ENCODE measurements around the gene KYAT1.

DNA sequence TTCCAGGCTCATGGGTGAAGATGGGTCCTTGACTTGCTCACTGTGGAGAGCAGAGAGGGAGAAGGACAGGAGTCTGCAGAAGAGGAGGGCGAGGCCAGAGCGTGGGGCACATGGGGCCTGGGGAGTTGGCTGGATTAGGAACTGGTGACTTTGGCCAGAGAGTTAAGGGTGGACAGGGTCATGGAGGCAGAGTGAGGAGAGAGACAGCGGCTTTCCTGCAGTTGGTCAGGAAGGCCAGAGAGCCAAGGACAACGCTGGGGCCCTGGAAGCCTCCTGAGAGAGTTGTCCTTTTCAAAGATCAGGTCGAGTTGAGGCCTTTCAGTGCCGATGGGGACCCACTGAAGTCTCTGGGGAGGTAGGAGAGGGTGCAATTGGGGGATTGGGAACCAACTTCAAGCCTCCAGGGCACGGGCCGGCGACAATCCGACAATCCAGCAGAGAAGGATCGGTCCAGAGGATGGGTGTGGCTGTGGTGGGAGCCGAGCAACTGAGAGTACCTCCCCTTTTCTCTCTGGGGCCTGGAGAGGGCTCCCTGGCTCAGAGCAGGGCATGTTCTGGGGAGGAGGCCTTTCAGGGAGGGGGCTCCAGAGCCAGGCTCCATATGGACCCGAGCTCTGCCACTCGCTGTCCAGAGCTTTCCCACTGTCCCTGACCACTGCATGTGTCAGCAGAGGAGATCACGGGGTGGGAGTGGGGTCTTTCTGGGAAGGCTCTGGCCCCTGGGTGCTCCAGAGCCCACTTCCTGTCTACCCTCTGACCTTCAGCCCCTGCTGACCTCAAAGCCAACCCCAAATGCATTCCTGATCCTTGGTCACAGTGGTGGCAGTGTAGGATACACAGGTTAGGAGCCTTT lies 31.5 kb upstream of the KYAT1 start:
- TF ChIP-seq, protein P1, sequence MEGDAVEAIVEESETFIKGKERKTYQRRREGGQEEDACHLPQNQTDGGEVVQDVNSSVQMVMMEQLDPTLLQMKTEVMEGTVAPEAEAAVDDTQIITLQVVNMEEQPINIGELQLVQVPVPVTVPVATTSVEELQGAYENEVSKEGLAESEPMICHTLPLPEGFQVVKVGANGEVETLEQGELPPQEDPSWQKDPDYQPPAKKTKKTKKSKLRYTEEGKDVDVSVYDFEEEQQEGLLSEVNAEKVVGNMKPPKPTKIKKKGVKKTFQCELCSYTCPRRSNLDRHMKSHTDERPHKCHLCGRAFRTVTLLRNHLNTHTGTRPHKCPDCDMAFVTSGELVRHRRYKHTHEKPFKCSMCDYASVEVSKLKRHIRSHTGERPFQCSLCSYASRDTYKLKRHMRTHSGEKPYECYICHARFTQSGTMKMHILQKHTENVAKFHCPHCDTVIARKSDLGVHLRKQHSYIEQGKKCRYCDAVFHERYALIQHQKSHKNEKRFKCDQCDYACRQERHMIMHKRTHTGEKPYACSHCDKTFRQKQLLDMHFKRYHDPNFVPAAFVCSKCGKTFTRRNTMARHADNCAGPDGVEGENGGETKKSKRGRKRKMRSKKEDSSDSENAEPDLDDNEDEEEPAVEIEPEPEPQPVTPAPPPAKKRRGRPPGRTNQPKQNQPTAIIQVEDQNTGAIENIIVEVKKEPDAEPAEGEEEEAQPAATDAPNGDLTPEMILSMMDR (IDR thresholded peaks at IDR 0.05 in 8 of 11, conservative IDR thresholded peaks at IDR 0.05 in 3 of 11) = no peak
- no peak for TF ChIP-seq POLR2A (IDR thresholded peaks at IDR 0.05)

Data from spleen (tissue), 7 donors.